Nasal cavity respiratory epithelium epithelial cell of viscerocranial mucosa (primary cell): ENCODE results near the gene PRAMEF13. TPM values are rescaled to one million over a fixed set of nuclear protein-coding genes. Genes with fewer than 3 reads are reported as not detected.

ENCODE experiments used
- total RNA-seq: library from RNA; depleted of rRNA; stranded (reverse); fragments of >200 nt; gene quantifications from 2 replicates; pipeline ENCODE4 v1.2.3, GENCODE V29; 2014

The PRAMEF13 gene, protein sequence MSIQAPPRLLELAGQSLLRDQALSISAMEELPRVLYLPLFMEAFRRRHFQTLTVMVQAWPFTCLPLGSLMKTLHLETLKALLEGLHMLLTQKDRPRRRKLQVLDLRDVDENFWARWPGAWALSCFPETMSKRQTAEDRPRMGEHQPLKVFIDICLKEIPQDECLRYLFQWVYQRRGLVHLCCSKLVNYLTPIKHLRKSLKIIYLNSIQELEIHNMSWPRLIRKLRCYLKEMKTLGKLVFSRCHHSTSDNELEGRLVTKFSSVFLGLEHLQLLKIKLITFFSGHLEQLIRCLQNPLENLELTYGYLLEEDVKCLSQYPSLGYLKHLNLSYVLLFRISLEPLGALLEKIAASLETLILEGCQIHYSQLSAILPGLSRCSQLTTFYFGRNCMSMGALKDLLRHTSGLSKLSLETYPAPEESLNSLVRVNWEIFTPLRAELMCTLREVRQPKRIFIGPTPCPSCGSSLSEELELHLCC
- not detected in 2 replicates for total RNA-seq

DNA sequence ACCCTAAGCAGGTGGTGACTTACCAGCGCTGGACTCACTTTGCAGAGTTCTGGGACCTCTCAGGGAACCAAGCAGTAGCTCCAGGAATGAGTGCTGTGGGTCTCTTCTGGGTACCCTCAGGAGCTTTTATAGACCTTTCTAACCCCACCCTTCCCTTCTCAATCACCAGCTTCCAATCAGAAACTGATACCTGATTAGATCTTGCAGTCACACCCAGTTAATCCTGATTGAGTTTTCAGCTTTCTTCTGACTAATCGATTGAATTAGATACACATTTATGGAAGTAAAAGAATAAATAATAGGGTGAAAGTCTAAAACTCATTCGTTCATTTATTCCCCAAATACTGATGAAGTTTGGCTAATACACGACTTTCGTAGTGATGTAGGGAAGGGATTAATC, at the start of gene PRAMEF13:
TSS of gene PRAMEF13 (minus strand) at position 101 of the 400 bp plus-strand sequence. CDS start 1,820 bp downstream, outside the sequence.

GRCh38 chr1:13225675-13226204, 24.5 kb upstream of the PRAMEF13 start, which contains the start of gene PRAMEF18:
TSS of gene PRAMEF18 (minus strand) at chr1:13226154. CDS start at chr1:13226106, 48 bp downstream.

GRCh38 chr1:13171548-13171947, 29.7 kb downstream of the PRAMEF13 start, which contains the start of gene PRAMEF9:
TSS of gene PRAMEF9 (plus strand) at chr1:13171848. CDS start at chr1:13175281, 3,433 bp downstream.

GRCh38 chr1:13165531-13165930, 35.7 kb downstream of the PRAMEF13 start, which contains the start of gene HNRNPCL4:
TSS of gene HNRNPCL4 (minus strand) at chr1:13165631. CDS start at chr1:13165467, 164 bp downstream.

GRCh38 chr1:13155909-13156308, 45.3 kb downstream of the PRAMEF13 start, which contains the start of gene PRAMEF26:
TSS of gene PRAMEF26 (minus strand) at chr1:13156009. CDS start at chr1:13153095, 2,914 bp downstream.

Other genes with a start within 250 kb of the PRAMEF13 start
- not detected in 2 replicates for gene PRAMEF27, start 144.8 kb downstream of the PRAMEF13 start, total RNA-seq
- gene HNRNPCL3, start 140.6 kb downstream of the PRAMEF13 start, total RNA-seq, result not detected in 2 replicates
- not detected in 2 replicates for gene PRAMEF25, start 130.6 kb downstream of the PRAMEF13 start, total RNA-seq
- not detected in 2 replicates for gene HNRNPCL2, start 84.6 kb downstream of the PRAMEF13 start, total RNA-seq
- gene PRAMEF26, start 45.4 kb downstream of the PRAMEF13 start, total RNA-seq, result not detected in 2 replicates
- not detected in 2 replicates for gene HNRNPCL4, start 35.8 kb downstream of the PRAMEF13 start, total RNA-seq
- not detected in 2 replicates for gene PRAMEF9, start 29.6 kb downstream of the PRAMEF13 start, total RNA-seq
- not detected in 2 replicates for gene PRAMEF18, start 24.7 kb upstream of the PRAMEF13 start, total RNA-seq
- not detected in 2 replicates for gene PRAMEF5, start 52.8 kb upstream of the PRAMEF13 start, total RNA-seq
- not detected in 2 replicates for gene PRAMEF8, start 83.7 kb upstream of the PRAMEF13 start, total RNA-seq
- not detected in 2 replicates for gene PRAMEF33, start 102.1 kb upstream of the PRAMEF13 start, total RNA-seq
- gene PRAMEF15, start 114.2 kb upstream of the PRAMEF13 start, total RNA-seq, result not detected in 2 replicates
- not detected in 2 replicates for gene PRAMEF14, start 145.7 kb upstream of the PRAMEF13 start, total RNA-seq
- not detected in 2 replicates for gene PRAMEF19, start 170.5 kb upstream of the PRAMEF13 start, total RNA-seq
- not detected in 2 replicates for gene PRAMEF17, start 188.2 kb upstream of the PRAMEF13 start, total RNA-seq
- gene PRAMEF20, start 209.0 kb upstream of the PRAMEF13 start, total RNA-seq, result not detected in 2 replicates